Upper lobe of left lung (tissue), 4 donors: Measurements from ENCODE around the gene CLEC14A.

Experiments used
- CTCF ChIP-seq, 6 experiments: fragments of 450-650 bp in 4 of 6; fragments of 200-600 bp in 2 of 6; sonication (generic) in 2 of 6; IDR thresholded peaks; one replicate each; pipeline ENCODE4 v1.5.1; 2016 to 2019; ENCODE audit warnings: antibody characterized with exemption in 6 of 6
- EP300 ChIP-seq, 4 donors: sonication (generic); formaldehyde crosslinking; IDR thresholded peaks; one replicate each; pipeline ENCODE4 v1.5.1; 2017; ENCODE audit warnings: antibody characterized with exemption in 4 of 4, control low read depth in 2 of 4
- POLR2A ChIP-seq, 4 donors: fragments of 450-650 bp; IDR thresholded peaks; one replicate each; pipeline ENCODE4 v1.5.1; 2016 to 2017; ENCODE audit warnings: antibody characterized with exemption in 4 of 4, mild to moderate bottlenecking in 2 of 4
- POLR2AphosphoS5 ChIP-seq, 2 donors: sonication (generic); formaldehyde crosslinking; IDR thresholded peaks; one replicate each; pipeline ENCODE4 v1.5.1; 2017; ENCODE audit warnings: antibody characterized with exemption in 2 of 2

DNA sequence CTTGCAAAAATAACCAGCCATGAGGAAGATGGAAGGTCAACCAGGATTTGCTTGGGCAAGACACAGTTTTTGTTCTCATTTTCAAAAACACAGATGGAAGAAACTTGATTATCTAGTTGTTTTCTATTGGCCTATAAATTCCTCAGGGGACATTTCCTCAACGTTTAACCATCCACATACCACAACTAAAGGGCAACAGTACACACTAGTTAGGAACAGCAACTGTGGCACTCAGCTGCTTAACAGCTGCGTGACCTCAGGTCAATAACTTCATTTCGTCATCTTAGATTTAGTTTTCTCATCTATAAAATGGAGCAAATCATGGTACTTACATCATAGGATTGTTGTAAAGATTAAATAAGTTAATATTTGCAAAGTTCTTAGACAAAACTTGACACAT is 29.5 kb downstream of the CLEC14A start:
- TF ChIP-seq CTCF (IDR thresholded peaks at IDR 0.05) (no peak), POLR2AphosphoS5 (IDR thresholded peaks at IDR 0.05) (no peak), POLR2A (IDR thresholded peaks at IDR 0.05) (no peak), EP300 (IDR thresholded peaks at IDR 0.05) (no peak)
